ENCODE results near the gene BRSK2. TPM values are rescaled to one million over a fixed set of nuclear protein-coding genes. Genes with fewer than 3 reads are reported as not detected.

Gene BRSK2
- total RNA-seq, 1 experiment from 2014 or later, result 2.5 TPM

DNA sequence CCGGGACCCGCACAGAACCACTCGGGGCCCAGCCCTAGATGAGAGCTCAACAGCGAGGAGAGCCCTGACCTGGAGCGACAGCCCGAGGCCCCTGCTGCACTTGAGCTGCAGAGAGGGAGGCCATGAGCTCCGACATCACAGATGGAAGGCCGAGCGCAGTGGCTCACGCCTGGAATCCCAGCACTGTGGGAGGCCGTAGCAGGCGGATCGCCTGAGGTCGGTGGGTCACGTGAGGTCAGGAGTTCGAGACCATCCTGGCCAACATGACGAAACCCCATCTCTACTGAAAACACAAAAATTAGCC, 13.8 kb upstream of the BRSK2 start:
- DNase-seq (ENCODE audit: low spot score), result no peak

DNA sequence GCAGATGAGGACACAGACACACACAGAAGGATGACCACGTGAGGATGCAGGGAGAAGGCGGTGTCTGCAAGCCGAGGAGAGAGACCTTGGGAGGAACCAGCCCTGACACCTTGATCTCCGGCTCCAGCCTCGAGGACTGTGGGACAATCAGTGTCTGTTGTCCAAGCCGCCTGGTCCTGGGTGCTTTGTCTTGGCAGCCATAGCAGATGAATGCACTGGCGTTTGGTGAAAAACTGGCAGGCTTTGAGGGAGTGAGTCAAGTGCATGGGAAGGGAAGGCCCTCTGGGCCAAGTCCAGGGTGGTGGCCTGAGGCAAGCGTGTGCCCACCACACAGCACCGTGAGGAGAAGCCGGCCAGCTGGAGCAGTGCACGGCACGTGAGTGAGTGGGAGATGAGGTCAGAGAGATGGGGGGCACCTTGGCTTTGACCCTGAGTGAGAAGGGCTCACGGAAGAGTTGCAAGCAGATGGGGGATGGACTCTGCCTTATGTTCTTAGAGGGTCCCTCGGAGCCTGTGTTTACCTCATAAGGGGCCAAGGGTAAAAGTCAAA, 12.4 kb upstream of the BRSK2 start:
- no peak for DNase-seq (ENCODE audit: low spot score)

DNA sequence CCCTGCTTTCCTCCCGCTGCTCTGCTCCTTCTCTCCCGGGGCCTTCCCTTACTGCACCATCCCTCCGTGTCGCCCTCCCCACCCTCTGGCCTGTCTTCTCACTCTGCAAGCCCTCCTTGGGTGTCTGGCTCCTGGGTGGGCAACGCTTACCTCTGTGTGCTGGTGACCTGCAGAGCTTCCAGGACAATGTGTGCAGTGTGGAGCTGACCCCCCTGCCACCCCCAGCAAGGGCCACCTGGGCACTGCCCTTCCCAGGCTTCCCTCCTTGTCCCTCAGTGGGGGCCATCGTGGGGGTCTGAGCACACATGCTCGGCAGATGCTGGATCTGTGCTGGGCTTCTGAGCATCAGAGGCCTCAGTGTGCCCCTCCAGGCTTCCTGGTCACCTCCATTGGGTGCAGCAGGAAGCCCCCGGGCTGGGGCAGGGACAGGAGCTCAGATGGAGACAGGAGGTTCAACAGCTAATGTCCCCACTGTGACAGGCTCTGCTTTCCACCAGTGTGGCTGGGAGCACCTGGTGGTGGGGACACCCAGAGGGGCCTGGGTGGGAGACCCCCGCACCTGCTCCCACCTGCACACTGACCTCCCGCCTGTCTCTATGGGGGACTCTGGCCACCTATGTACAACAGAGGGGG, 7.8 kb upstream of the BRSK2 start:
- DNase-seq (ENCODE audit: low spot score), result no peak

DNA sequence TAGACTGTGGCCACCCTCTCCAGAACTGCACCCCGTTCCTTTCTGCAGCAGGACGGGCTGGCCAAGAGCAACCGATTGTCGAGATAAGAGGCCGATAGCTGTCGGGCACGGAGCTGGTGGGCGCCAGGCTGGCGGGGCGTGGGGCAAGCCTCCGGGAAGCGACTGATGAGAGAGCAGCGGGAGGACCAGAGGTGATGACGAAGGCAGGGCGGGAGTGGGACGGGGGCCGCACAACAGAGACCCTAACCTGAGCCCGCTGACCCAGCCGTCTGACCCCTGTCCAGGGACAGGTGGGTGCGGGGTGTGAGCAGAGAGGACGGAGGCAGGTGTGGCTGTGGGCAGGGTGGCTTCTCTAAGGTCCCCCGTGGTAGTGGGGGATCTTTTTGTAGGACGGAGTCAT, 7.3 kb upstream of the BRSK2 start:
- no peak for DNase-seq (ENCODE audit: low spot score)

DNA sequence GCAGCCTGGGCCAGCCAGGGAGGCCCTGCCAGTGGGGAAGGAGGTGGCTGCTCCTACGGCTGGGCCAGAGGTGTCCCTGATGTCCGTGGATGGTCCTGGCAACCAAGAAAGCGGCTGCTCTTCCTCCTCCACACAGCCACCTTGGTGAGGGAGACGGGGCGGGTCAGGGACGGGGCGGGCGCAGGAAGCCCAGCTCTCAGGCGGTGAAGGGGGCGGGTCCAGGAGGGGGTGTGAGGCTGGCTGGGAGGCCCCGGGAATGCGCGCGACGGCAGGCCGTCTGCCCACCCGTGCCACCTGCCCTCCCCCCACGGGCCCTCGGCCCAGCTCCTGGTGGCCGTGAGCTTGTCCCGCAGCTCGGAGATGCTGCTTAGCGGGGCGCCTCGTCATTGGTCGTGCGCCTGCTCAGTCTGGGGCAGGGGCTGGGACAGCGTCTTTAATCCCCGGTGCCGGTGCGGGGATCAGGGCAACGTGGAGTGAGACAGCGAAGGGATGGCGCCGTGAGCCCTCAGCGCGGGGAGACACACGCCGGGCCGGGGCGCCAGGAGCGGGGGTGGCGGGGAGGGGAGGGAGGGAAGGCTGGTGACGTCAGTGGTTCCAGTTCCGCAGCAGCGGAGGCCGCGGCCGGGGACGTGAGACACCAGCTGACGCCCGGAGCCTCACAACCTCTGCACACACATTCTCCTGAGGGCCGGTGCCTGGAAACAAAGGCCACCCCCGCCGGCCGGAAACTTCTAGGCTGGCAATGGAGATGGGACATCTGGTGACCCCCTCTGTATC, 6.7 kb upstream of the BRSK2 start:
- DNase-seq (ENCODE audit: low spot score), result peak; percentile 85

DNA sequence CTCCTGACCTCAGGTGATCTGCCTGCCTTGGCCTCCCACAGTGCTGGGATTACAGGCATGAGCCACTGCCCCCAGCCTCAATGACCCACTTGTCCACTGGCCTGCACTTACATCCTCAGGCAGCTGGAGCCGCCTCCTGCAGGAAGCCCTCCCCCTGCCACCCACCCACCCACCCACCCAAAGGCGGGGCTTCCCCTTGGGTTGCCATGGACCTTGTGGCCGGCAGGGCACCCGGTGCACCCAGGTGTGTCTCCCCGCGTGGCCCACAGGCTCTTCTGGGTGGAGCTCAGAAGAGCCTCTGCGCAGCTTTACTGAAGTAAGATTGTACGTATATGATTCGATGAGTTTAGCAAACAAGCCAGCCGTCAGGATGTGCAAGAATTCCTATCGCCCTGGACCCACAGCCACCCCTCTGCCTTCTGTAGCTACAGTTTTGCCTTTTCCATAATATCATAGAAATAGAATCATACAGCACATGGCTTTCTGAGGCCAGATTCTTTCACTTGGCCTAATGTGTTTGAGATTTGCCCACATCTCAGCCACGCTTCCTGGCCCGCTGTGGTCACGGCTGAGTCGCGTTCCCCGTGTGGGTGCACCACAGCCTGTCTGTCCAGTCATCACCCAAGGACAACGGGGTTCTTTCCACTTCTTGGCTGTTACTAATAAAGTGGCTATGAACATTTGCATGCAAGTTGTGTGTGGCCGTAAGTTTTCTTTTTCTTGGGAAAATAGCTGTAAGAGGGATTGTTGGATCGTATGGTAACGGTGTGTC, 5.3 kb upstream of the BRSK2 start:
- DNase-seq (ENCODE audit: low spot score), result no peak

DNA sequence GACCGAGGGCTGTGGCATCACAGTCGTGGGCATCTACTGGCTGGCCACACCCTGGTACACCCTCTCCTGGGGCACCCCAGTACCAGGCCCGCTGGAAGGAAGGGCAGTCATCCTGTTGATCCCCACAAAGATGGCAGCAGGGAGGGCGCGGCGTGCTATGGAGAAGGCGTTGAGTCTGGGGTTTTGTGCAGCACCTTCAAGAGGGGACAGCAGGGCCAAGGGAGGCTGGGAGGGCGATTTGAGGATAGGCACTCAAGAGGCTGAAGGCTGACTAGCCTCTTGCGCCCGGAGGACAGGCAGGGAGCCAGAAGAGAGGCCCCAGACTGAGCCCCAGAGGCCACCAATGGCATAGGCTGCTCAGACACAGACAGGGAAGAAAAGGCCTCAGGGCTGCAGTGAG, 2.2 kb upstream of the BRSK2 start:
- DNase-seq (ENCODE audit: low spot score), result no peak

DNA sequence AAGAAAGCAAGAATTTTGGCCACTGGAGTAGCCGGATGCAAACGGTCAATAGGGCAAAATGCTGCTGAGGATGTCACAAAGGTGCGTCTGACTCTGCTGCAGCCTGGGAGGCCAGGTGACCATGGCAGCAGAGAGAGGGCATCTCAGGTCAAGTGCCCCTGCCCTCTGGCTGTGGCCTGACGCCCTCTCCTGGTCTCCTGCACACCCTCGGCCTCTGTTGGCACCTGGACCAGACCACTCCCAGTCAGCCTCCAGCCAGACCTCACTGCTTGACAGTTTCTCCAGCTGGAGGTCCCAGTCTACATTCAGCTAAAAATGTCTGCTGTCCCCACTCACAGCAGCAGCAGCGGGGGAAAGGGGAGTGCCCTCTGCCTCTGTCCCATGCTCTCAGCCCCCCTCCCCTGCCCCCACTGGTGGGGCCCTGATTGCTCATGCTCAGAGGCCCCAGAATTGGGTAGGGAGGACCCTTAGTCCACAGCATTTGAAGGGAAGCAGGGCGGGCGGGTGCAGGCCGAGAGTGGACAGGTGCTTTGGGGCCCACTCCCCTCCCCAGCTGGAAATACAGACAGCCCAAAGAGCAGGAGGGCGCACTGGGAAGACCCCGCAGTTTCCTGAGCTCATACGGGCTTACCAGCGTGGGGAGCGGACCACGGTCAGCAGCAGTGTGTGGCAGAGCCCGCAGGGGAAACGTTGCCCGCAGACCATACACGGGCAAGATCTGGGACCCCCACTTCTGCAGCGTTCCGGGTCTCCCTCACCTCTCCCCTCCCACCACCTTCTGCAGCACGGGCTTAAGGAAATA, 1.6 kb upstream of the BRSK2 start:
- DNase-seq (ENCODE audit: low spot score), result no peak

DNA sequence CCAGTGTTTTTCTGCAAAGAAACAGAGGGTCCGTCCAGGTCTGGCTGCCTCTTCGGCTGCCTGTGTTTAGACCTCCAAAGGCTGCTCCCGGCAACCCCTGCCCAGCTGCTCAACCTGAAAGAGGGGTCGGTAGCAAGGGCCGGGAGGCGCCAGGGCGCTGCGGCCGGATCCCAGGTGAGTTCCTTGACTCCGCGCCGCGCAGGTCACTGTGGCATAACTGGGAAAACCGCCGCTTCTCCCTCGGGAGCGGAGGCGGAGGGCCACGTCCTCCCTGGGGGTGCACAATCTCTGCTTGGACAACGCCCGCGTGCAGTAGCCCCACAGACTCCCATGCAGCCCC, 1.0 kb upstream of the BRSK2 start:
- DNase-seq (ENCODE audit: low spot score), result no peak

DNA sequence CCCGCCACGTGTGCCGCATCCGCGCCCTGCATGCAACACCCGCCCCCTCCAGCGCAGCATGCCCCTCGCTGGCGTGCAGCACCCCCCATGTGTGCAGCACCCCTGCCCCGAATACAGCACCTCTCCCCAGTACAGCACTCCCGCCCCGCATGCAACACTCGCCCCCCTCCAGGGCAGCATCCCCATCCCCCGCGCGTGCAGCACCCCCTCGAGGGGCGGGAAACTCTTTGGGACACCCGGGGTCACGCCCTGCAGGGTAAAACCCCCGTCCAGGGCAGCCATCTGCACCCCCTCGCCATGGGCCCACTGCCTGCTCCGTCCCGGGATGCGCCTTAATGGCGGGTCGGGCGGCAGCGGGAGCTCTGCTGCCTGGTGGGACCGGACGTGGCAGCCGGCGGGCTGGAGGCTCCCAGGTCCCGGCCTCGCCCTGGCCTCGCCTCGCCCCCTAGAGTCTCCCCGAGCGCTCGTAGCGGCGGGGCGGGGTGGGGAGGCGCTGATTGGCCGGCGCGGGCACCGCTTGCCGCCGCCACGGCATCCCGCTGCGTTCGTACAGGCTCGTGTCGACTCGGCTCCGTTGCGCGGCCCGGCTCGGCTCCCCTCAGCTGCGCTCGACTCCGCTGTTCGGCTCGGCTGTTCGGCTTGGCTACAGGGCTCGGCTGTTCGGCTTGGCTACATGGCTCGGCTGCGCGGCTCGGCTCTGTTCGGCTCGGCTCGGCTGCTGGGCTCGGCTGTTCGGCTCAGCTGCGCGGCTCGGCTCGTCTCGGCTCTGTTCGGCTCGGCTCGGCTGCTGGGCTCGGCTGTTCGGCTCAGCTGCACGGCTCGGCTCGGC, 417 bp upstream of the BRSK2 start:
- peak; percentile 97 for DNase-seq (ENCODE audit: low spot score)

DNA sequence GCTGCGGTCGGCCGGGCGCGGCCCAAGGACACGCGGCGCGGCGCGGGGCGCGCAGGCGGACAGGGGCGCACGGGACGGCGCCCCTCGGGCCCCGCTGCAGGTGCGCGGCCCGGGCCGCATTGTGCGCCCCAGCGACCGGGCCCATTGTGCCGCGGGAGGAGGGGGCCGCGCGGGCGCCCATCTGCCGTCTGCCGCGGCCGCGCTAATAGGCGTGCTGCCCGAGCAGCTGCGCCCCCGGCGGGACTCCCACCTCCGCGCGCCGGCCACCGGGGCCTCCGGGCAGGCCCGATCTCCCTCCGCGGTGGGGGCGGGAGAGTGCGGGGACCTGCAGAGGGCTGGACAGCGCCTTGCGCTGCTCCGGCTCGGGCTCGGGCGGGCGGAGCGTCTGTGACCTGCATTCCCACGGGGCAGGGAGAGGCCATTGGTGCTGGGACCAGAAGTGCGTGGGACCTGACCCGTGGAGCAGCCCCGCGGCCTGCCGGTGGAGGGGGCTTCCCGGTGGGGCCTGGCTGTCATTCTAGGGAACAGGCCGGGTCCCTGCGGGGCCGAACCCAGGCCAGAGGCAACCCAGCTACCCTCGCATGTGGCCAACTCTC, 933 bp downstream of the BRSK2 start:
- DNase-seq (ENCODE audit: low spot score), result no peak

DNA sequence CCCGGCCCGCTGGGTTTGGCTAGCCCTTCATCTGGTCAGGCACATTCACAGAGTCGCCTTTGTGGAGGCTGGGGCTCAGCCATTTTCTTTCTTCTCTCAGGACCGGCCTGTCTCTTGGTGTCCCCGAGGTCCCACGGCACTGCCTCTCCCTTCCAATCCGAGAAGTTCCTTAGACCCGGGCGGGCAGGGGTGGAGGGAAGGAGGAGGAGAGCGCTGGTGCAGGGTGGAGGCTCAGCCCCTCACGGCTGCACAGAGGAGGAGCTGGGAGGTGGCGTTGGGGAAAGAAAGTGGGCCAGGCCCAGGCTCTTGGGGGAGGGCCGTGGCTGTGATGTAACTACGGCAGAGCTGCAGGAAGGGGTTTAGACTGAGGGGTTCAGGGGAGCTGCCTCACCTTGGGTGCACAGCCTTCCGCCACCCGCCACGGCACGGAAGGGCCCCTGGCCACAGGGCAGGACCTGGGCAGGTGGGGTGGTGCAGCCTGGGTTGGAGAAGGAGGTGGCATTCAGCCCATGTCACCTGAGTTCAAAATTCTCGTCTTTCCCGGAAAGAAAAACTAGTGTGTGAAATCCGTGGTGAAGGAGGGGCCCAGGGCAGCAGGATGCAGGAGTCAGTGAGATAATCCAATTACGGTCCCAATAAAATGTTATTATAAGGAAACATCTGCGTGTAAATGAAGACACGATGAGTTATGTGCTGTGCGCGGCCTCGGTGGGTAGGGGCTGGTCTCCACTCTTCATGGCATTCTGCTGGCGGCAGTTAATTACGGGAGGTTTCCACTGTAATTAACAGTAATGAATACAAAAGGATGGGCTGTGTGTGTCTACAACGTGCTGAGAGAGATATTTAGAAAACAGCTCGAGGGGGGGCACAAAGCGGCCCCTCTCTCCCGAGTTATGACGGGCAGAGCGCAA, 1.7 kb downstream of the BRSK2 start:
- DNase-seq (ENCODE audit: low spot score), result no peak

DNA sequence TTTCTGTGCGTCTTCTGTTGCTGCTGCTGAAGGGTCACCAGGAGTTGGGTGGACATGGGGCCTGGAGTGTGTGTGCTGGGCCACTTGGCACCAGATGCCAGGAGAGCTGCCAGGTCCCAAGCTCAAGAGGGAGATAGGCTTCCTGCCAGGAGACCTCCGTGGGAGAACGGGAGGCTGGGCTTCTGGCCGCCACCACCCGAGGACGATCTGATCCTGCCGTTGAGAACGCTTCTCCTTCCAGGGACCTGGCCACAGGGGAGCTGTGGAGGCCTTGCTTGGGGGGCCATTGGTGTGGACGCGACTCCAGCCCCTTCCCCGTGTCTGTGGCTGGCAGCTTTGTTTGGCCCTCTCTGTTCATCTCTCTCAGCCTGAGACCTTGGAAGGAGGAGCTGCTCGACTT, 2.4 kb downstream of the BRSK2 start:
- no peak for DNase-seq (ENCODE audit: low spot score)

DNA sequence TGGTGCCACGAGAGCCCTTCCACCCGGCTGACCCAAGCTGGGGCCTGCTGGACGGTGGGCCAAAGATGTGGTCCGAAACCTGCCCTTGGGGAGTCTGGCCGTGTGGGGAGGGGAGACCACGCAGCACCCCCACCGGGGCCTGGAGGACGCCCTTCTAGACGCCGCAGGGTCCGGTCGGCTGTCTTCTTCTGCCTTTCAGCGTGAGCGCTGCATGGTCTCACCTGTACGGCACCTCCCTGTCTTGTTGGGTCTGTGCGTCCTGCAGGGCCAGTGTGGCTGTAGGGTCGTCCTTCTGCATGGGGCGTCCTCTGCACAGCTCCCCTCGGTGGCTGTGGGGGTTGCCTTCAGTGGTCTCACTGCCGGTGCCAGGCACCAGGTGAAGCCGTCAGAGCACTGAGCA, 2.8 kb downstream of the BRSK2 start:
- no peak for DNase-seq (ENCODE audit: low spot score)

DNA sequence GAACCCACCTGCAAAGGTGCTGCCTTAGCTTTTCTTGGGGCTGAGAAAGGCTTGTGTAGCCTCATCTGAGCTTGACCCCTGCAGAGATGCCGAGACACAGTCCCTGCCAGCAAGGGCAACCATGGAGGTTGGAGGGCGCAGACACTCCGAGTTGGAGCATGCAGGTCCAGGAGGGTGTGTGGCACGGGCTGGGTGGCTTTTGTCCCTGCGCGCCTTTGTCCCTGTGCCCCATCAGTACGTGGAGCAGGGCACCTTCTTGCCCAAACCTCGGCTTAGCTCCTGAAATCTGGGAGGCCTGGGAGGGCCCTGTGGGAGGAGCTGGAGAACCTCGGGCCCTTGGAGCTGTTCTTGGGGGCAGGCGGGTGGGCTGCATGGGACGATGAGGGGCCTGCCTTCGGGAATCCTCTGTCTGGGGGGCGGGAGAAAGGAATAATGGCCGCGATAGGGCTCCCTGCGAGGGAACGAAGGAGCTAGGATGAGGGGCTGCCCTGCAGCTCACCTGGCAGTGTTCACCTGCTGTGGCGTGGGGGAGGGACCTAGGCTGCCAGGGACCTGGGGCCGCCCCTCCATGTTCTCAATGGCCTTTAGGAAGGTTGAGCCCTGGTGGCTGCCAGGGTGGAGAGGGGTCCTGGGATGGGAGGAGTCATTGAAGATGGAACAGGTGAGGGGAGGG, 3.4 kb downstream of the BRSK2 start:
- no peak for DNase-seq (ENCODE audit: low spot score)

DNA sequence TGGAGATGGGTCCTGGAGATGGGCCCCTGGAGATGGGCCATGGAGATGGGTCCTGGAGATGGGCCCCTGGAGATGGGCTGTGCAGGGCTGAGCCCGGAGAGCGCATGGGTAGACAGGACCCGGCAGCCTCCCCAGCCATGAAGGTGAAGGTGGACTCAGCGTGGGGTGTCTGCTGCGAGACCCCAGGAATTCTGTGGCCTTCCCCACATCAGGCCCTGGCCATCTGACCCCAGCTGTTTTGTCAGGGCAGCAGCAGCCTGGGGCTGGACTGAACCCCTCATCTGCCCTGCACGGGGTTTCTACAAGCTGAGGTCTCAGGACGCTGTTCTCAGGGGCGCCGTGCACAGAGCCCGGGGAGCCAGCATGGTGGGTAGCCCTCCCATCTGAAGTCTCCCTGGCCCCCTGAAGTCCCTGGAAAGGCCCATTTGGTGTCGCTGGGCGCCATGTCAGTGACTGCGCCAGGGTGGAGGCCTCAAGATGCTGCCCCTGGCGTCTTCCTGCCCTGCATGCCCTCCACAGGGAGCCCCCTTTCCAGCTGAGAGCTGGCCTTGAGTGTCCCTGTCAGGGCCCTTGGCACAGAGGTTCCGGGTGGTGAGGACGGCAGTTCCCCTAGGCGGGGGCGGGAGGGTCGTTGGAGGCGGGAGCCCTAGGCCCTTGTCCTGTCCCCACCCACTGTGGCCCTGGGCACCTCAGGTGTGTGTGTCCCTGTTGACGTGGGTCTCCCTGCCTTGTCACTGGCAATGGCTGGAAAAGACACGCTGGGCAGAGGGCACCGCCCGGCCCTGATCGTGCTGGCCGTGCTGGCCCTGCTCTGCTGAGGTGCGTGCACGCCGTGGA, 5.4 kb downstream of the BRSK2 start:
- no peak for DNase-seq (ENCODE audit: low spot score)

DNA sequence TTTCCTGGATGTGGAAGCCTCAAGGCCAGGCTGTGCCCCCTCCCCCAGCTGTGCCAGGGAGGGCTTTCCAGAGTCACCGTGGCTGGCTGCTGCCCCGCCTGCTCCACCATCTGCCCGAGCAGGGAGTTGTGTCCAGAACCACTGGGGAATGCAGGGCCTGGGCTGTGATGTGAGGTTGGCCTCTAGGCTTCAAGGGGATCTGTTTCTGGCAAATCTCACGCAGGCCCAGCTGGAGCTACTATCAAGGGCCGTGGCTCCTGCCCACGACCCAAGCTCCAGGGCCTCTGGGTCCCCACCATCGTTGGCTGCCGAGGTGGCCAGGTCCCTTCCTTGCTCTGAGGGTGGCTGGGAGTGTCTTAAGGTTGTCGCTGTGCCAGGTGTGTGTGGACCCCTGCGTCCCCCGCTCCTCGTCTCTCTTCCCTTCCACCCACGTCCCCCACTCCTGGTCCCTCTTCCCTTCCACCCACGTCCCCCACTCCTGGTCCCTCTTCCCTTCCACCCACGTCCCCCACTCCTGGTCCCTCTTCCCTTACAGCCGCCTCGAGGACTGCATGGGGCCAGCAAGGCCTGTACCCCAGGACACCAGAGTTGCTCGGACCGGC, 6.1 kb downstream of the BRSK2 start:
- DNase-seq (ENCODE audit: low spot score), result no peak

DNA sequence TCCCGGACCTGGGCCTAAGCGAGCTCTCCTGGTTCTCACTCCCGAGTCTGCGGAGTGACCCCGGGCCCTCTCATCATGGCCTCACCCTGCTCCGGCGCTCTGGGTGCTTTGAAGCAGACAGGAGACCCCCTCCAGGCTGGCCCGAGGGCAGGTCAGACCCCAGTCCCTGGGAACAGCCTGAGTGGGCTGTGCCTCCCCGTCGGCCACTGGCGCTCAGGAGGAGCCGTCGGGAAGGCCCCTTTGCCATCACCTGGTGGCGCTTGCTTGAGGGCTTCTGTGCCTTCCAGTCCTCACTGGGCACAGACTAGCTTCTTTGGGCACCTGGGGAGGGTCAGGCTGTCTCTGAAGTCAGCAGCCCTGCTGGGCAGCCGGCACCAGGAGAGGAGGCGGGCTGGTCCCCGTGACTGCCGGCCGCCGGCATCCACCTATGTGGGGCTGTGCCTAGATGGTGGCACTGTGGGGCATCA, 6.7 kb downstream of the BRSK2 start:
- no peak for DNase-seq (ENCODE audit: low spot score)

All from H4 (cell line).